GM18507 (cell line): ENCODE results near the gene FAM81A.
A peak's percentile ranks its signal among the peaks of the same experiment; 100 is the strongest.
"Not testable (repeated sequence)": the region's sequence is repeated elsewhere in the genome, so short reads cannot be mapped to it uniquely, and the experiment has no call there.

ENCODE experiments used
- DNase-seq: peaks from one replicate; pipeline ENCODE4 v3.0.0; 2011; ENCODE audit warnings: low read depth; ENCODE audit not compliant: insufficient read length; ENCODE audit errors: extremely low spot score
- FAIRE-seq: peaks from 2 replicates; lab custom pipeline; 2011; peaks lifted over from hg19 to GRCh38; lab: Jason Lieb, UNC

FAM81A gene

GRCh38 chr15:59437817-59438624, at the start of gene FAM81A:
FAM81A (plus strand) TSS chr15:59438186; CDS start chr15:59458627, 20,441 bp downstream.
- FAIRE-seq (peak; percentile 56), DNase-seq (peak; percentile 87)

- FAIRE-seq = peak; percentile 65
- DNase-seq = no peak
These were observed 49.3 kb upstream of the FAM81A start for GRCh38 chr15:59388670-59389069.

- DNase-seq (no peak), FAIRE-seq (no peak)
These were observed 45.7 kb upstream of the FAM81A start for GRCh38 chr15:59392299-59392698.

GRCh38 chr15:59394166-59394661, 43.8 kb upstream of the FAM81A start:
- FAIRE-seq (no peak), DNase-seq (no peak)

- peak; percentile 21 for FAIRE-seq
- DNase-seq = no peak
These were observed 41.8 kb upstream of the FAM81A start for GRCh38 chr15:59396211-59396610.

GRCh38 chr15:59396679-59397078, 41.3 kb upstream of the FAM81A start:
- FAIRE-seq (peak; percentile 31), DNase-seq (no peak)

GRCh38 chr15:59398220-59398619, 39.8 kb upstream of the FAM81A start:
- DNase-seq (no peak), FAIRE-seq (no peak)

GRCh38 chr15:59399465-59400102, 38.4 kb upstream of the FAM81A start:
- peak; percentile 99 for FAIRE-seq

GRCh38 chr15:59400103-59400813, 37.7 kb upstream of the FAM81A start:
- FAIRE-seq (no peak), DNase-seq (no peak)

More at GRCh38 chr15:59399465-59400102, 38.4 kb upstream of the FAM81A start:
- DNase-seq = peak; percentile 36

- DNase-seq = not testable (repeated sequence)
- peak; percentile 18 for FAIRE-seq
These were observed 36.7 kb upstream of the FAM81A start for GRCh38 chr15:59401051-59401823.

- DNase-seq (no peak), FAIRE-seq (no peak)
These were observed 36.0 kb upstream of the FAM81A start for GRCh38 chr15:59401824-59402569.

- FAIRE-seq (no peak), DNase-seq (no peak)
These were observed 32.9 kb upstream of the FAM81A start for GRCh38 chr15:59405079-59405478.

GRCh38 chr15:59406446-59406845, 31.5 kb upstream of the FAM81A start:
- FAIRE-seq = peak; percentile 81
- DNase-seq = no peak

- FAIRE-seq (no peak), DNase-seq (no peak)
These were observed 30.0 kb upstream of the FAM81A start for GRCh38 chr15:59407946-59408345.

- FAIRE-seq = peak; percentile 92
- DNase-seq = no peak
These were observed 27.5 kb upstream of the FAM81A start for GRCh38 chr15:59410391-59410896.

GRCh38 chr15:59413577-59413976, 24.4 kb upstream of the FAM81A start:
- no peak for DNase-seq
- FAIRE-seq = peak; percentile 21

- FAIRE-seq = no peak
These were observed 21.2 kb upstream of the FAM81A start for GRCh38 chr15:59416816-59417215.

GRCh38 chr15:59419170-59419569, 18.8 kb upstream of the FAM81A start:
- peak; percentile 12 for FAIRE-seq
- no peak for DNase-seq

More at GRCh38 chr15:59416816-59417215, 21.2 kb upstream of the FAM81A start:
- no peak for DNase-seq
